ENCODE measurements around the gene ALDH1A3. TPM values are rescaled to one million over a fixed set of nuclear protein-coding genes. Genes with fewer than 3 reads are reported as not detected.

ALDH1A3 gene
- total RNA-seq, 1 experiment from 2014 or later: 248 TPM

GRCh38 chr15:100877551-100877950, 2.1 kb upstream of the ALDH1A3 start (continued):
- TF ChIP-seq, protein P1, sequence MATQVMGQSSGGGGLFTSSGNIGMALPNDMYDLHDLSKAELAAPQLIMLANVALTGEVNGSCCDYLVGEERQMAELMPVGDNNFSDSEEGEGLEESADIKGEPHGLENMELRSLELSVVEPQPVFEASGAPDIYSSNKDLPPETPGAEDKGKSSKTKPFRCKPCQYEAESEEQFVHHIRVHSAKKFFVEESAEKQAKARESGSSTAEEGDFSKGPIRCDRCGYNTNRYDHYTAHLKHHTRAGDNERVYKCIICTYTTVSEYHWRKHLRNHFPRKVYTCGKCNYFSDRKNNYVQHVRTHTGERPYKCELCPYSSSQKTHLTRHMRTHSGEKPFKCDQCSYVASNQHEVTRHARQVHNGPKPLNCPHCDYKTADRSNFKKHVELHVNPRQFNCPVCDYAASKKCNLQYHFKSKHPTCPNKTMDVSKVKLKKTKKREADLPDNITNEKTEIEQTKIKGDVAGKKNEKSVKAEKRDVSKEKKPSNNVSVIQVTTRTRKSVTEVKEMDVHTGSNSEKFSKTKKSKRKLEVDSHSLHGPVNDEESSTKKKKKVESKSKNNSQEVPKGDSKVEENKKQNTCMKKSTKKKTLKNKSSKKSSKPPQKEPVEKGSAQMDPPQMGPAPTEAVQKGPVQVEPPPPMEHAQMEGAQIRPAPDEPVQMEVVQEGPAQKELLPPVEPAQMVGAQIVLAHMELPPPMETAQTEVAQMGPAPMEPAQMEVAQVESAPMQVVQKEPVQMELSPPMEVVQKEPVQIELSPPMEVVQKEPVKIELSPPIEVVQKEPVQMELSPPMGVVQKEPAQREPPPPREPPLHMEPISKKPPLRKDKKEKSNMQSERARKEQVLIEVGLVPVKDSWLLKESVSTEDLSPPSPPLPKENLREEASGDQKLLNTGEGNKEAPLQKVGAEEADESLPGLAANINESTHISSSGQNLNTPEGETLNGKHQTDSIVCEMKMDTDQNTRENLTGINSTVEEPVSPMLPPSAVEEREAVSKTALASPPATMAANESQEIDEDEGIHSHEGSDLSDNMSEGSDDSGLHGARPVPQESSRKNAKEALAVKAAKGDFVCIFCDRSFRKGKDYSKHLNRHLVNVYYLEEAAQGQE (IDR thresholded peaks at IDR 0.05; ENCODE audit: low read depth): no peak
- TF ChIP-seq TCF7L2 (IDR thresholded peaks at IDR 0.05; ENCODE audit: borderline replicate concordance, extremely low read depth, insufficient read depth, insufficient read length) (peak; percentile 54), SRF (IDR thresholded peaks at IDR 0.05; ENCODE audit: low read depth) (no peak)
- TF ChIP-seq, protein P2, sequence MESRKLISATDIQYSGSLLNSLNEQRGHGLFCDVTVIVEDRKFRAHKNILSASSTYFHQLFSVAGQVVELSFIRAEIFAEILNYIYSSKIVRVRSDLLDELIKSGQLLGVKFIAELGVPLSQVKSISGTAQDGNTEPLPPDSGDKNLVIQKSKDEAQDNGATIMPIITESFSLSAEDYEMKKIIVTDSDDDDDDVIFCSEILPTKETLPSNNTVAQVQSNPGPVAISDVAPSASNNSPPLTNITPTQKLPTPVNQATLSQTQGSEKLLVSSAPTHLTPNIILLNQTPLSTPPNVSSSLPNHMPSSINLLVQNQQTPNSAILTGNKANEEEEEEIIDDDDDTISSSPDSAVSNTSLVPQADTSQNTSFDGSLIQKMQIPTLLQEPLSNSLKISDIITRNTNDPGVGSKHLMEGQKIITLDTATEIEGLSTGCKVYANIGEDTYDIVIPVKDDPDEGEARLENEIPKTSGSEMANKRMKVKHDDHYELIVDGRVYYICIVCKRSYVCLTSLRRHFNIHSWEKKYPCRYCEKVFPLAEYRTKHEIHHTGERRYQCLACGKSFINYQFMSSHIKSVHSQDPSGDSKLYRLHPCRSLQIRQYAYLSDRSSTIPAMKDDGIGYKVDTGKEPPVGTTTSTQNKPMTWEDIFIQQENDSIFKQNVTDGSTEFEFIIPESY (IDR thresholded peaks at IDR 0.05; ENCODE audit: extremely low read depth, insufficient replicate concordance, low read length): no peak

GRCh38 chr15:100878130-100878529, 1.5 kb upstream of the ALDH1A3 start:
- Histone ChIP-seq H3K79me2 (ENCODE audit: insufficient read depth, low read length) (peaks cover 46% of the 10 kb centered on the region), H3K4me3 (replicated peaks in 1 of 2; ENCODE audit: low read depth in 1 of 2, low read length in 2 of 2) (peak overlapping the region in 1 of 2 experiments; percentile 89; a peak in 2 of 4 replicates), H3K9me2 (ENCODE audit: insufficient read depth) (no peaks in the 10 kb centered on the region), H4K20me1 (ENCODE audit: insufficient read depth) (peaks cover 17% of the 10 kb centered on the region; the same call in 1 of the 2 replicates), H3K9ac (ENCODE audit: low read length) (peak overlapping the region; percentile 90), H3K9me3 (ENCODE audit: control insufficient read depth in 1 of 2, insufficient read depth in 1 of 2, low read depth in 1 of 2, low read length in 2 of 2) (no peaks in the 10 kb centered on the region), H3K27ac (ENCODE audit: low read depth, low read length) (peak overlapping the region; percentile 2; the same call in 1 of the 2 replicates), H3K36me3 (ENCODE audit: control insufficient read depth in 1 of 2, insufficient read depth in 2 of 2, low read length in 2 of 2) (peaks cover 0 to 20% of the 10 kb centered on the region in 2 experiments; a peak in 1 of 4 replicates), H3K27me3 (ENCODE audit: insufficient read depth, low read length) (no peaks in the 10 kb centered on the region), H2AFZ (ENCODE audit: low read depth, low read length, poor library complexity, severe bottlenecking) (no peak overlapping the region), H3K4me1 (ENCODE audit: control insufficient read depth in 1 of 2, insufficient read depth in 2 of 2, low read length in 2 of 2) (peaks cover 28 to 59% of the 10 kb centered on the region in 2 experiments), H3K4me2 (ENCODE audit: low read length) (peak overlapping the region; percentile 89)
- ChIA-PET RAD21 (ENCODE audit: low non-redundant PET in 1 of 2, low total read pairs in 2 of 2, uncharacterized antibody in 2 of 2, unreplicated experiment in 2 of 2) (no interaction called here), POLR2A (interaction anchor here (1.2 kb wide), 1 partner anchor 164 kb away, joined by 3 read pairs; no protein-coding TSS in a partner anchor), CTCF (interaction anchor here (1.0 to 1.7 kb wide), 3 partner anchors 9 to 207 kb away, joined by 3 to 5 read pairs (median 3); no protein-coding TSS in a partner anchor)
- ATAC-seq: no peak
- intact Hi-C loops (cut with micrococcal nuclease): loop anchor here (2.0 kb wide), 1 partner anchor 131 kb away; no protein-coding TSS in a partner anchor
- no TSS peak for BruUV-seq (replicated peaks)
- TF ChIP-seq SIN3A (IDR thresholded peaks at IDR 0.05; ENCODE audit: low read depth) (no peak), SRF (IDR thresholded peaks at IDR 0.05; ENCODE audit: low read depth) (no peak), ELF1 (IDR thresholded peaks at IDR 0.05; ENCODE audit: borderline replicate concordance, low read depth) (no peak), EGR1 (IDR thresholded peaks at IDR 0.05; ENCODE audit: low read depth) (no peak), FOSL1 (IDR thresholded peaks at IDR 0.05; ENCODE audit: low read depth) (no peak), ATF3 (IDR thresholded peaks at IDR 0.05) (no peak), EZH2 (IDR thresholded peaks at IDR 0.05) (no peak), RAD21 (IDR thresholded peaks at IDR 0.05; ENCODE audit: low read depth) (no peak), CTCF (IDR thresholded peaks at IDR 0.05 in 2 of 3, conservative IDR thresholded peaks at IDR 0.05 in 1 of 3; ENCODE audit: borderline replicate concordance in 1 of 3, insufficient read depth in 1 of 3, low read depth in 2 of 3, low read length in 2 of 3) (no peak), MAX (IDR thresholded peaks at IDR 0.05) (no peak)
- TF ChIP-seq, protein P2 (IDR thresholded peaks at IDR 0.05; ENCODE audit: extremely low read depth, insufficient replicate concordance, low read length): no peak
- no peak for DNase-seq (ENCODE audit: low read depth, low spot score)

Data from HCT116 (cell line).